Measurements from ENCODE around the gene KRTAP9-6.

- TF ChIP-seq POLR2A (IDR thresholded peaks at IDR 0.05) = no peak
- TF ChIP-seq CTCF (IDR thresholded peaks at IDR 0.05) = no peak
- TF ChIP-seq POLR2AphosphoS5 (IDR thresholded peaks at IDR 0.05) = no peak
Measured at GRCh38 chr17:41254861-41255260, 10.3 kb upstream of the KRTAP9-6 start.
